GM19395 (cell line): Measurements from ENCODE around the gene KCNJ10.
"Not testable (repeated sequence)": the region's sequence is repeated elsewhere in the genome, so short reads cannot be mapped to it uniquely, and the experiment has no call there.

Experiments
- ATAC-seq: cut with Tn5 transposase; IDR thresholded peaks from one replicate; pipeline ENCODE4 v1.9.1; 2021; ENCODE audit warnings: mild to moderate bottlenecking, moderate library complexity; ENCODE audit not compliant: unreplicated experiment

KCNJ10 gene

GRCh38 chr1:160062230-160062532, 7.8 kb downstream of the KCNJ10 start:
- ATAC-seq = no peak

- ATAC-seq = no peak
Observed at GRCh38 chr1:160061369-160062229, 8.4 kb downstream of the KCNJ10 start.

- ATAC-seq = no peak
Observed at GRCh38 chr1:160058087-160058486, 11.9 kb downstream of the KCNJ10 start.

- no peak for ATAC-seq
Observed at GRCh38 chr1:160056648-160057169, 13.3 kb downstream of the KCNJ10 start.

- no peak for ATAC-seq
Observed at GRCh38 chr1:160053548-160054365, 16.2 kb downstream of the KCNJ10 start.

- no peak for ATAC-seq
Observed at GRCh38 chr1:160052936-160053335, 17.0 kb downstream of the KCNJ10 start.

- no peak for ATAC-seq
Observed at GRCh38 chr1:160050619-160051018, 19.3 kb downstream of the KCNJ10 start.

- not testable (repeated sequence) for ATAC-seq
Observed at GRCh38 chr1:160050182-160050581, 19.8 kb downstream of the KCNJ10 start.

GRCh38 chr1:160049101-160049500, 20.9 kb downstream of the KCNJ10 start:
- ATAC-seq = no peak

- no peak for ATAC-seq
Observed at GRCh38 chr1:160048335-160048734, 21.6 kb downstream of the KCNJ10 start.

- ATAC-seq = peak; percentile 53
Observed at GRCh38 chr1:160047111-160047991, 22.6 kb downstream of the KCNJ10 start.

GRCh38 chr1:160046494-160047110, 23.4 kb downstream of the KCNJ10 start:
- peak; percentile 81 for ATAC-seq

- no peak for ATAC-seq
Observed at GRCh38 chr1:160045653-160046052, 24.3 kb downstream of the KCNJ10 start.

- no peak for ATAC-seq
Observed at GRCh38 chr1:160043543-160043942, 26.4 kb downstream of the KCNJ10 start.

- no peak for ATAC-seq
Observed at GRCh38 chr1:160040476-160040875, 29.5 kb downstream of the KCNJ10 start.

- ATAC-seq = no peak
Observed at GRCh38 chr1:160032165-160032820, 37.7 kb downstream of the KCNJ10 start.

GRCh38 chr1:160031365-160032164, 38.4 kb downstream of the KCNJ10 start, which contains the start of gene PIGM:
TSS of gene PIGM (minus strand) at chr1:160031990. CDS start at chr1:160031739, 251 bp downstream.
- ATAC-seq = peak; percentile 95

GRCh38 chr1:160030657-160031364, 39.1 kb downstream of the KCNJ10 start:
- peak; percentile 19 for ATAC-seq
